H1 (cell line): Measurements from ENCODE around the gene NOC3L. TPM values are rescaled to one million over a fixed set of nuclear protein-coding genes. Genes with fewer than 3 reads are reported as not detected.

Source experiments
- CTCF ChIA-PET: fragments of 300-600 bp; sonication (Branson Sonifier 250); formaldehyde crosslinking; loops from one replicate; lab custom pipeline; 2021; ENCODE audit not compliant: partially characterized antibody; lab: Charles Lee
- POLR2A ChIA-PET: fragments of 300-600 bp; sonication (Branson Sonifier 250); formaldehyde crosslinking; loops from one replicate; lab custom pipeline; 2021; ENCODE audit warnings: inconsistent platforms; ENCODE audit not compliant: partially characterized antibody; lab: Charles Lee
- DNase-seq, 2 experiments: peaks; one replicate each; pipeline versions ENCODE4 v3.0.0 to v3.0.0-alpha.2; 2010 to 2022; ENCODE audit warnings: low spot score in 2 of 2, low read depth in 1 of 2, mixed read lengths in 1 of 2
- FAIRE-seq: peaks from 2 replicates; lab custom pipeline; 2011; peaks lifted over from hg19 to GRCh38; lab: Jason Lieb, UNC
- H2AFZ ChIP-seq: 2 replicates; pipeline ENCODE4 v1.8.1; 2012; ENCODE audit warnings: low read length, inconsistent platforms
- H2AK5ac ChIP-seq: 2 replicates; pipeline ENCODE4 v1.6.1; 2013; ENCODE audit warnings: low read depth, low read length
- H2BK120ac ChIP-seq: replicated peaks from 2 replicates; pipeline ENCODE3; 2013; ENCODE audit warnings: low read depth, low read length, inconsistent platforms
- H2BK12ac ChIP-seq: 2 replicates; pipeline ENCODE4 v1.6.1; 2013; ENCODE audit warnings: low read depth, low read length
- H2BK15ac ChIP-seq: 2 replicates; pipeline ENCODE4 v1.6.1; 2013; ENCODE audit warnings: low read length
- H2BK20ac ChIP-seq: 2 replicates; pipeline ENCODE4 v1.6.1; 2013; ENCODE audit warnings: low read length
- H2BK5ac ChIP-seq: 2 replicates; pipeline ENCODE4 v1.6.1; 2013; ENCODE audit warnings: low read depth, low read length
- H3K14ac ChIP-seq: 2 replicates; pipeline ENCODE4 v1.6.1; 2013; ENCODE audit warnings: inconsistent platforms; ENCODE audit not compliant: insufficient read length
- H3K18ac ChIP-seq: 2 replicates; pipeline ENCODE4 v1.6.1; 2013; ENCODE audit warnings: low read length; ENCODE audit errors: extremely low read depth
- H3K23ac ChIP-seq: 2 replicates; pipeline ENCODE4 v1.6.1; 2013; ENCODE audit warnings: inconsistent platforms; ENCODE audit not compliant: insufficient read length
- H3K23me2 ChIP-seq: 2 replicates; pipeline ENCODE4 v1.6.1; 2013; ENCODE audit warnings: low read depth, low read length
- H3K27ac ChIP-seq: 2 replicates; pipeline ENCODE4 v1.6.1; 2011; ENCODE audit warnings: low read depth, low read length, inconsistent platforms
- H3K27me3 ChIP-seq, 4 experiments: replicated peaks in 1 of 4; 1 replicate in 1 of 4; 2 replicates in 3 of 4; pipeline versions ENCODE4 v1.6.1 to v1.8.1; 2011 to 2013; ENCODE audit warnings: low read length in 3 of 4, mild to moderate bottlenecking in 3 of 4, inconsistent platforms in 2 of 4, mixed read lengths in 2 of 4, moderate library complexity in 1 of 4; ENCODE audit not compliant: control insufficient read depth in 3 of 4, insufficient read depth in 3 of 4; ENCODE audit errors: extremely low read depth in 1 of 4
- H3K36me3 ChIP-seq, 4 experiments: 2 replicates each; pipeline versions ENCODE4 v1.6.1 to v1.8.1; 2011 to 2013; ENCODE audit warnings: mild to moderate bottlenecking in 4 of 4, low read length in 3 of 4, moderate library complexity in 2 of 4, control low read depth in 1 of 4, inconsistent platforms in 1 of 4; ENCODE audit not compliant: insufficient read depth in 4 of 4, control insufficient read depth in 2 of 4
- H3K4ac ChIP-seq: replicated peaks from 2 replicates; pipeline ENCODE3; 2013; ENCODE audit warnings: low read length, low read depth, mixed read lengths, inconsistent platforms; ENCODE audit not compliant: insufficient read length
- H3K4me1 ChIP-seq, 4 experiments: replicated peaks in 1 of 4; 1 replicate in 1 of 4; 2 replicates in 3 of 4; pipeline versions ENCODE4 v1.6.1 to v1.8.1; 2011 to 2013; ENCODE audit warnings: low read length in 3 of 4, inconsistent platforms in 2 of 4, mixed read lengths in 1 of 4; ENCODE audit not compliant: insufficient read depth in 4 of 4, control insufficient read depth in 3 of 4
- H3K4me2 ChIP-seq, 2 experiments: 2 replicates each; pipeline versions ENCODE4 v1.6.1 to v1.8.1; 2011 to 2013; ENCODE audit warnings: low read depth in 2 of 2, low read length in 2 of 2, control low read depth in 1 of 2, inconsistent platforms in 1 of 2, mild to moderate bottlenecking in 1 of 2; ENCODE audit not compliant: insufficient read depth in 1 of 2
- H3K4me3 ChIP-seq, 4 experiments: fragments of 200-600, 300-600 bp in 1 of 4; sonication (generic), shearing (Covaris generic), sonication (Bioruptor Twin) in 1 of 4; 2 replicates each; pipeline versions ENCODE4 v1.5.1 to v1.8.1; 2011 to 2016; ENCODE audit warnings: low read length in 4 of 4, low read depth in 3 of 4, control low read depth in 2 of 4, inconsistent platforms in 2 of 4, mild to moderate bottlenecking in 2 of 4, mixed read lengths in 1 of 4, moderate library complexity in 1 of 4; ENCODE audit not compliant: insufficient read depth in 2 of 4; ENCODE audit errors: extremely low read depth in 1 of 4
- H3K56ac ChIP-seq: replicated peaks from 2 replicates; pipeline ENCODE3; 2013; ENCODE audit warnings: low read depth, mild to moderate bottlenecking, mixed read lengths, low read length, inconsistent platforms; ENCODE audit not compliant: insufficient read length
- H3K79me1 ChIP-seq: 2 replicates; pipeline ENCODE4 v1.6.1; 2013; ENCODE audit warnings: low read depth, low read length, control low read depth
- H3K79me2 ChIP-seq, 2 experiments: 2 replicates each; pipeline versions ENCODE4 v1.6.1 to v1.8.1; 2012 to 2013; ENCODE audit warnings: low read length in 2 of 2, mild to moderate bottlenecking in 2 of 2, inconsistent platforms in 1 of 2; ENCODE audit not compliant: insufficient read depth in 2 of 2, control insufficient read depth in 1 of 2
- H3K9ac ChIP-seq, 4 experiments: replicated peaks in 1 of 4; 1 replicate in 1 of 4; 2 replicates in 3 of 4; pipeline versions ENCODE4 v1.6.1 to v1.8.1; 2011 to 2013; ENCODE audit warnings: low read depth in 3 of 4, low read length in 3 of 4, control low read depth in 2 of 4, mild to moderate bottlenecking in 2 of 4, moderate library complexity in 2 of 4, inconsistent platforms in 1 of 4; ENCODE audit errors: extremely low read depth in 1 of 4
- H3K9me3 ChIP-seq, 2 experiments: 2 replicates each; pipeline versions ENCODE4 v1.6.1 to v1.8.1; 2012 to 2013; ENCODE audit warnings: mild to moderate bottlenecking in 2 of 2, moderate library complexity in 2 of 2, control low read depth in 1 of 2, inconsistent platforms in 1 of 2, low read depth in 1 of 2, low read length in 1 of 2, mixed read lengths in 1 of 2; ENCODE audit not compliant: insufficient read depth in 2 of 2
- H4K20me1 ChIP-seq, 2 experiments: replicated peaks in 1 of 2; 2 replicates each; pipeline versions ENCODE3 to v1.8.1; 2011 to 2013; ENCODE audit warnings: inconsistent platforms in 2 of 2, low read length in 2 of 2, mild to moderate bottlenecking in 1 of 2; ENCODE audit not compliant: insufficient read depth in 2 of 2, control insufficient read depth in 1 of 2
- H4K5ac ChIP-seq: 2 replicates; pipeline ENCODE4 v1.6.1; 2013; ENCODE audit warnings: low read length, low read depth, mixed read lengths, inconsistent platforms; ENCODE audit not compliant: insufficient read length
- H4K8ac ChIP-seq: 2 replicates; pipeline ENCODE4 v1.8.0; 2013; ENCODE audit warnings: mild to moderate bottlenecking, moderate library complexity, low read length, inconsistent platforms; ENCODE audit not compliant: insufficient read depth; ENCODE audit errors: extremely low read depth
- H4K91ac ChIP-seq: replicated peaks from 2 replicates; pipeline ENCODE3; 2013; ENCODE audit warnings: low read length, mixed read lengths, inconsistent platforms; ENCODE audit not compliant: insufficient read length
- ATF3 ChIP-seq: IDR thresholded peaks from 2 replicates; pipeline ENCODE4 v1.6.1; 2011; ENCODE audit warnings: low read depth, mild to moderate bottlenecking, low read length; ENCODE audit not compliant: insufficient read depth
- BACH1 ChIP-seq: IDR thresholded peaks from 2 replicates; pipeline ENCODE4 v1.6.1; 2012; ENCODE audit warnings: low read length, improper control_type of control experiment
- CHD2 ChIP-seq: IDR thresholded peaks from 2 replicates; pipeline ENCODE4 v1.6.1; 2012; ENCODE audit warnings: low read length, improper control_type of control experiment
- EP300 ChIP-seq, 2 experiments: IDR thresholded peaks; 1 replicate in 1 of 2; 2 replicates in 1 of 2; pipeline ENCODE4 v1.6.1; 2011 to 2012; ENCODE audit warnings: low read depth in 2 of 2, low read length in 2 of 2, mild to moderate bottlenecking in 2 of 2, borderline replicate concordance in 1 of 2, inconsistent platforms in 1 of 2, moderate library complexity in 1 of 2
- HDAC6 ChIP-seq: IDR thresholded peaks from one replicate; pipeline ENCODE4 v1.7.1; 2012; ENCODE audit warnings: low read depth, mild to moderate bottlenecking, inconsistent platforms, low read length, moderate library complexity
- KDM4A ChIP-seq: IDR thresholded peaks from one replicate; pipeline ENCODE4 v1.7.1; 2012; ENCODE audit warnings: low read depth, mild to moderate bottlenecking, moderate library complexity, low read length, inconsistent platforms; ENCODE audit not compliant: severe bottlenecking
- NRF1 ChIP-seq: IDR thresholded peaks from 2 replicates; pipeline ENCODE4 v1.6.1; 2011; ENCODE audit warnings: mild to moderate bottlenecking, low read depth, low read length, improper control_type of control experiment
- POU5F1 ChIP-seq: IDR thresholded peaks from 2 replicates; pipeline ENCODE4 v1.6.1; 2011; ENCODE audit warnings: low read depth, mild to moderate bottlenecking, low read length, moderate library complexity
- SAP30 ChIP-seq: fragments of 300-600 bp; sonication (generic); IDR thresholded peaks from 2 replicates; pipeline ENCODE4 v1.7.1; 2012; ENCODE audit warnings: low read length, moderate library complexity, mild to moderate bottlenecking, inconsistent platforms; ENCODE audit not compliant: insufficient read depth, insufficient replicate concordance
- SIRT6 ChIP-seq: IDR thresholded peaks from one replicate; pipeline ENCODE4 v1.7.1; 2012; ENCODE audit warnings: low read length, inconsistent platforms
- SIX5 ChIP-seq: IDR thresholded peaks from 2 replicates; pipeline ENCODE4 v1.6.1; 2011; ENCODE audit warnings: mild to moderate bottlenecking, low read depth, low read length
- SP2 ChIP-seq: IDR thresholded peaks from 2 replicates; pipeline ENCODE4 v1.6.1; 2012; ENCODE audit warnings: mild to moderate bottlenecking, low read length, inconsistent platforms
- WGBS, 2 experiments: shearing (Covaris generic) in 1 of 2; methylation state at CpG; one replicate each; pipeline versions ENCODE4 v1.1.6 to v1.1.7; 2013 to 2015; ENCODE audit warnings: low lambda C conversion rate in 2 of 2, mixed read lengths in 2 of 2, inconsistent platforms in 1 of 2, low coverage in 1 of 2, missing lambda C conversion rate in 1 of 2; ENCODE audit not compliant: insufficient replicate concordance in 2 of 2, insufficient coverage in 1 of 2, insufficient read length in 1 of 2; ENCODE audit errors: extremely low coverage in 1 of 2, missing lambda C conversion rate in 1 of 2; 5-methylcytosine and 5-hydroxymethylcytosine counted together
- polyA plus RNA-seq, 7 experiments: library from polyadenylated mRNA; depleted of rRNA in 3 of 7; stranded (reverse) in 5 of 7; unstranded in 2 of 7; fragments of >200 nt in 5 of 7; fragments of 200-250 nt in 2 of 7; gene quantifications; 1 replicate in 5 of 7; 2 replicates in 1 of 7; 4 replicates in 1 of 7; pipeline versions ENCODE4 v1.2.1 to v1.2.3, GENCODE V29; 2011 to 2013; ENCODE audit warnings: missing spikeins in 2 of 7, mixed read lengths in 2 of 7
- total RNA-seq: library from RNA; stranded (reverse); fragmentation: NEBNext Ultra II Directional; extraction: Animal tissue kit (Norgen Biotek cat#: 25700); gene quantifications from 2 replicates; pipeline ENCODE4 v1.2.1, GENCODE V29; 2021

The NOC3L gene
- total and polyA plus RNA-seq, 2 of the 8 experiments (the other 6 are each of a cell fraction or from before 2014, with no cell fraction given): 7.1 to 39.1 TPM

- no peak for FAIRE-seq
- no peaks in the 10 kb centered on the region for H3K9me3 ChIP-seq
- no peaks in the 10 kb centered on the region for H3K79me2 ChIP-seq
- peaks cover 0 to 4% (median 2%) of the 10 kb centered on the region in 4 experiments; a peak in 2 of 7 replicates for H3K4me1 ChIP-seq
- H3K14ac ChIP-seq: no peak within 1 kb of the TSS
- H4K91ac ChIP-seq: no peak within 1 kb of the TSS
- peak within 1 kb of the TSS; percentile 58 to 89 (median 66) for H3K4me3 ChIP-seq
- no peak within 1 kb of the TSS for H2BK5ac ChIP-seq
- H2AFZ ChIP-seq: peak within 1 kb of the TSS; percentile 95
- peak within 1 kb of the TSS; percentile 84 to 88 for H3K4me2 ChIP-seq
- peak; percentile 88 to 93 for DNase-seq
- no peak within 1 kb of the TSS for H4K5ac ChIP-seq
- H3K36me3 ChIP-seq: no peaks in the 10 kb centered on the region
- H3K56ac ChIP-seq: peak within 1 kb of the TSS; percentile 82
- peaks cover 12% of the 10 kb centered on the region for H3K23me2 ChIP-seq
- ChIA-PET POLR2A (interaction anchor here (1.1 to 1.4 kb wide), 3 partner anchors 20 to 143 kb away, joined by 3 to 4 read pairs (median 3); partner anchors contain the start of gene HELLS), CTCF (interaction anchor here (0.5 to 3.4 kb wide), 4 partner anchors 10 to 581 kb away, joined by 3 to 10 read pairs (median 6); no protein-coding TSS in a partner anchor)
- no peak within 1 kb of the TSS for H2BK12ac ChIP-seq
- H2AK5ac ChIP-seq: no peak within 1 kb of the TSS
- WGBS, 2 experiments: 2% methylated on average over 36 of the region's 56 CpGs; no CpG with 5 or more reads in 1 of the 2 experiments
- peak within 1 kb of the TSS in 2 of 4 experiments; percentile 46 to 83; a peak in 4 of 7 replicates for H3K9ac ChIP-seq
- no peak within 1 kb of the TSS for H3K23ac ChIP-seq
- H2BK15ac ChIP-seq: 0 out of 2 replicates have a peak within 1 kb of the TSS, but pooled peaks have one; percentile 5
- H4K20me1 ChIP-seq: peaks cover 0 to 2% of the 10 kb centered on the region in 2 experiments
- H3K79me1 ChIP-seq: no peaks in the 10 kb centered on the region
- no peak within 1 kb of the TSS for H2BK120ac ChIP-seq
- no peak within 1 kb of the TSS for H2BK20ac ChIP-seq
- H3K27ac ChIP-seq: no peak within 1 kb of the TSS
- H4K8ac ChIP-seq: peak within 1 kb of the TSS; percentile 85
- H3K4ac ChIP-seq: no peak within 1 kb of the TSS
- peak within 1 kb of the TSS; percentile 78 for H3K18ac ChIP-seq
- H3K27me3 ChIP-seq: peaks cover 1 to 24% (median 16%) of the 10 kb centered on the region in 4 experiments
- no peak for TF ChIP-seq KDM4A
- no peak for TF ChIP-seq ATF3
- TF ChIP-seq POU5F1: no peak
- no peak for TF ChIP-seq SIRT6
- TF ChIP-seq CHD2: no peak
- TF ChIP-seq HDAC6: no peak
- no peak for TF ChIP-seq BACH1
- TF ChIP-seq SP2: peak; percentile 91
- no peak for TF ChIP-seq EP300 (IDR thresholded peaks at IDR 0.05; ENCODE audit: borderline replicate concordance in 1 of 2, low read depth in 2 of 2, low read length in 2 of 2)
- no peak for TF ChIP-seq SIX5
- TF ChIP-seq NRF1: peak; percentile 52
- TF ChIP-seq SAP30: no peak
Measured at GRCh38 chr10:94402204-94402842, 39.6 kb upstream of the NOC3L start, which contains the start of gene TBC1D12. Gene TBC1D12, plus strand, starts transcription at chr10:94402541. Its CDS starts 73 bp downstream, at chr10:94402614.
